ENCODE data around the gene EXT2.

EXT2 gene

GRCh38 chr11:44247508-44247907, 152.0 kb downstream of the EXT2 start:
- DNase-seq: no peak

GRCh38 chr11:44248109-44248508, 152.6 kb downstream of the EXT2 start:
- DNase-seq: no peak

- DNase-seq: no peak
Measured at GRCh38 chr11:44250421-44250820, 154.9 kb downstream of the EXT2 start.

GRCh38 chr11:44252999-44253602, 157.6 kb downstream of the EXT2 start:
- DNase-seq: no peak

- no peak for DNase-seq
Measured at GRCh38 chr11:44255406-44256071, 160.1 kb downstream of the EXT2 start.

GRCh38 chr11:44256673-44257291, 161.3 kb downstream of the EXT2 start:
- DNase-seq: no peak

GRCh38 chr11:44257338-44258189, 162.1 kb downstream of the EXT2 start:
- no peak for DNase-seq

GRCh38 chr11:44258190-44258489, 162.7 kb downstream of the EXT2 start:
- no peak for DNase-seq

GRCh38 chr11:44258839-44259420, 163.5 kb downstream of the EXT2 start:
- no peak for DNase-seq

GRCh38 chr11:44260081-44260480, 164.6 kb downstream of the EXT2 start:
- no peak for DNase-seq

GRCh38 chr11:44261800-44262591, 166.5 kb downstream of the EXT2 start:
- DNase-seq: no peak

GRCh38 chr11:44263738-44264437, 168.4 kb downstream of the EXT2 start:
- DNase-seq: no peak

- no peak for DNase-seq
Measured at GRCh38 chr11:44264438-44264749, 168.9 kb downstream of the EXT2 start.

- DNase-seq: no peak
Measured at GRCh38 chr11:44264761-44265160, 169.3 kb downstream of the EXT2 start.

GRCh38 chr11:44266056-44266780, 170.7 kb downstream of the EXT2 start:
- no peak for DNase-seq

- no peak for DNase-seq
Measured at GRCh38 chr11:44267006-44267749, 171.7 kb downstream of the EXT2 start.

GRCh38 chr11:44267750-44268613, 172.5 kb downstream of the EXT2 start:
- DNase-seq: no peak

- DNase-seq: no peak
Measured at GRCh38 chr11:44268614-44269080, 173.2 kb downstream of the EXT2 start.

Data from CD4-positive, alpha-beta T cell treated with Interleukin-17A for 1 hour (primary cell).